Activated CD8-positive, alpha-beta memory T cell treated with anti-CD3 and anti-CD28 coated beads for 24 hours (primary cell): ENCODE measurements around the gene SCGB1C2.

Source experiments
- DNase-seq: peaks from one replicate; pipeline ENCODE4 v3.0.0-alpha.2; 2020

SCGB1C2 gene

DNA sequence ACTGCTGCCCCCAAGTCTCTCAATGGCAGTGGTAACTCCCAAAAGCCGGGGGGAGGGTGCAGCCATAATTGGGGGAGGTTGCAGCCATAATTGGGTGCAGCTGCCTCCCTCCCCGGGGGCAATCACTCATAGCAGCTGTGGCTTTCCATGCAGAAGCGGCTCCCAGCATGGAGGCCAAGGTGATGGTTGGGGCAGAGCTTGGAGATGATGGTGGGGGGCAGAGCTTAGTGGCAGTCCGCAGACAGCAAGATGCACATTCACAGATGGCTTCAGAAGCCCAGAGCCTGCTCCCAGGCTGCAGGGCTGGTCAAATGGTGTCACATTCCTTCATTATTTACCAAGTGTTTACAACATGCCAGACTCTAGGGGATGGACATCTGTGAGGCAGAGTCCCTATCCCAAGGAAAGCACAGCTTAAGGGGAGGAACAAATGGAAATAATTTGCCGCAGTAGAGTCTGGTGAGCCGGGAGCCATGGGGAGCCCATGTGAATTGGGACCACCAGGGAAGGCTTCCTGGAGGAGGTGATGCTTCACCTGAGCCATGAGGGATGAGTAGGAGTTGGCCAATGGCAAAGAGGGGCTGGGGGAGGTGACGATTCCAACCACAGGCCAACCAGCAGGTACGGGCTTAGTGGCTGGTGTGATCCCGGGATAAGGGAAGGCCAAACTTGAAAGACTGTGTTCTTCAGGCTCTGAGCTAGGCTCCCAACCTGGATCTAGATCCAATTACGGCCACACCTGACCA lies 36.0 kb downstream of the SCGB1C2 start:
- DNase-seq, result no peak

DNA sequence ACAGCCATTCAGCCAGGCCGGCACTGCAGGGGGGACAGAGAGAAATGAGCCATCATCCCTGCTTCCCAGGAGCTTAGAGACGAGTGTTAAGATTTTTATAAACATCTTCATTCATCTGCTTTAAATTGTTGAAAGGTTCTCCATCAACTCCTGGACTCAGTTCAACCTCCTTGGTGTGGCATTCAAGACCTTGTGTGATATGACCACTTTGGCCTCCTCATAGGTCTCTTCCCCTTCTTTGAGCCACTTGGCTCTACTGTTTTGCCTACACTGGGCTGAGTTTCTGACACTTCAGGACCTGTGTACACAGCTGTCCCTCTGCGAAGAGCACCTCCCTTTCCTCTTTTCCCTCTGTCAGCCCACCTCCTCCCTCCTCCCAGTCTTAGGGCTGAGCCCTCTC lies 39.8 kb downstream of the SCGB1C2 start:
- DNase-seq, result no peak

- DNase-seq, result no peak
Measured at GRCh38 chr17:177762-178161, 40.4 kb downstream of the SCGB1C2 start.

GRCh38 chr17:178292-179065 lies 41.1 kb downstream of the SCGB1C2 start:
- DNase-seq, result no peak

DNA sequence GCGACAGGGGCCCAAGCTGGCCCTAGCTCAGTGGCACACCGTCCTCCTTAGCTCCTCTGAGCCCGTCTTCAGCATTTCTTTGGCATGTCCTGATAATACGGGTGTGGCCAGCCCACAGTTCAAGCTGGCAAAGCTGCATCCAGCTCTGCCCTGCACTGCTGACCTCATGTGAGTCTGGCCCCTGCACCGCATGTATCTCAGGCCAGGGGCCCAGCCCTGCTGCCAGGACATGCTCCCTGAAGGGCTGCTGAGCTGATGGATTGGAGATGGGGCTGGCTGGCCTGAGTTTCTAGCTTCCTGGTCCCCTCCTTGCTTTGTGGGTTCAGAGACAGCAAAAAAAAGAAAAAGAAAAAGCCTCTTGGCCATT lies 41.7 kb downstream of the SCGB1C2 start:
- no peak for DNase-seq

DNA sequence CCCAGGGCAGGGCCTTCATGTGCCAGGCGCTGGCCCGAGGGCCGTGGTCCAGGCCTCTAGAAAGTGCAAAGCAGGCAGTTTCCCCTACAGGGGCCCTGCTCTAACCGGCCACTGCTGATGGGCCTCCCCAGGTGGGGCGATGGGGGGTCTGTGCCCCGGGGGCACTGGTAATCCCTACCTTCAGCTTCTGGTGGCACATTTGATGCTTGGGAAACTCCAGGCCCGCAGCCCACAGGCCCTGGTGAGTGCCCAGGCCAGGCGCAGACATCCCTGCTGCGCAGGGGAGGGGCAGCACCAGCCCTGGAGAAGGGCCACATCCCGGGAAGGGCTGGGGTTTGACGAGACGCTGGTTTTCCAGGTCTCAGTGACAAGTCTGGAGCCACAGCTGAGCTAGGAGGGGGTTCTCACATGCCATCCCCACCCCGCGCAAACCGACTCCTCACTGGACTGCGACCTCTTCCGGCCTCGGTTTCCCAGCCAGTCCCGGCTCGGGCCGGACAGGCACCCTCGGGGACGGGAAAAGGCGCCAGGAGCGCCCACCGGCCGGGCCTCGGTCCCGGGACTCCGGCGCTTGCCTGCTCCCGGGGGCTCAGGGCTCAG lies 42.5 kb downstream of the SCGB1C2 start:
- no peak for DNase-seq

- DNase-seq, result no peak
Measured at GRCh38 chr17:180381-181244, 43.2 kb downstream of the SCGB1C2 start.

- no peak for DNase-seq
Measured at GRCh38 chr17:181245-182049, 44.1 kb downstream of the SCGB1C2 start, which contains the start of gene DOC2B. Gene DOC2B, minus strand, starts transcription at chr17:181650. Its CDS starts 171 bp downstream, at chr17:181479.

GRCh38 chr17:182050-182751 lies 44.8 kb downstream of the SCGB1C2 start:
- no peak for DNase-seq

DNA sequence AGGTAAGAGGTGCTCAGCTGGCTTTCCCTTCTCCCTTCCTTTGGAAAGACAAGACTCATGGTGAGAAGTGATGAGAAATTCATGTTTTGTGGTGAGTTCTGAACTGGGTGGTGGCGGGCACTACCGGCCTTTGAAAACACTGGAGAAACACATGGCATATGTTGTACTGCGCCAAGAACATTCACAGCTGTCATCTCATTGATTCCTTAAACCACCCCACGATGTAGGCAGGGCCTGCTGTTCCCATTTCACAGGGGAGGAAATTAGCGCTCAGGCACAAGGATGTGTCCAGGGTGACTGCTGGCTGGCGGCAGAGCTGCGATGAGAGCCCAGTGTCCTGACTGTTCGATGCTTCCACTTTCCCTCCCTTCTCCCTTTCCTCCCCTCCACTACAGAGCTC lies 45.7 kb downstream of the SCGB1C2 start:
- DNase-seq, result no peak

- no peak for DNase-seq
Measured at GRCh38 chr17:185445-186138, 48.2 kb downstream of the SCGB1C2 start.

GRCh38 chr17:187130-187529 lies 49.8 kb downstream of the SCGB1C2 start:
- no peak for DNase-seq
